AG08395 (cell line): ENCODE results near the gene ANXA8.
"Not testable (repeated sequence)": the region's sequence is repeated elsewhere in the genome, so short reads cannot be mapped to it uniquely, and the experiment has no call there.

ENCODE experiments used
- DNase-seq: peaks from one replicate; pipeline ENCODE4 v3.0.0; 2012; ENCODE audit warnings: mixed read lengths, low spot score

ANXA8 gene

GRCh38 chr10:47462577-47463358 lies 21.1 kb downstream of the ANXA8 start:
- DNase-seq, result not testable (repeated sequence)

GRCh38 chr10:47461261-47461687 lies 22.6 kb downstream of the ANXA8 start:
- not testable (repeated sequence) for DNase-seq

GRCh38 chr10:47458466-47459154 lies 25.3 kb downstream of the ANXA8 start:
- DNase-seq, result peak; percentile 71

- no peak for DNase-seq
Measured at GRCh38 chr10:47457826-47458225, 26.1 kb downstream of the ANXA8 start.

GRCh38 chr10:47457528-47457820 lies 26.4 kb downstream of the ANXA8 start:
- DNase-seq, result no peak

- DNase-seq, result no peak
Measured at GRCh38 chr10:47456794-47457527, 27.0 kb downstream of the ANXA8 start.

GRCh38 chr10:47456079-47456785 lies 27.7 kb downstream of the ANXA8 start:
- no peak for DNase-seq

GRCh38 chr10:47455350-47456078 lies 28.4 kb downstream of the ANXA8 start:
- not testable (repeated sequence) for DNase-seq

GRCh38 chr10:47454780-47455058 lies 29.2 kb downstream of the ANXA8 start:
- DNase-seq, result no peak

GRCh38 chr10:47454008-47454779 lies 29.7 kb downstream of the ANXA8 start:
- no peak for DNase-seq

- no peak for DNase-seq
Measured at GRCh38 chr10:47453141-47454007, 30.5 kb downstream of the ANXA8 start.

GRCh38 chr10:47452495-47453140 lies 31.3 kb downstream of the ANXA8 start:
- no peak for DNase-seq

GRCh38 chr10:47451998-47452494 lies 31.9 kb downstream of the ANXA8 start:
- no peak for DNase-seq

- DNase-seq, result no peak
Measured at GRCh38 chr10:47451273-47451997, 32.5 kb downstream of the ANXA8 start.

- no peak for DNase-seq
Measured at GRCh38 chr10:47450442-47450841, 33.5 kb downstream of the ANXA8 start.

GRCh38 chr10:47449979-47450378 lies 33.9 kb downstream of the ANXA8 start:
- DNase-seq, result no peak

GRCh38 chr10:47449102-47449978 lies 34.6 kb downstream of the ANXA8 start:
- DNase-seq, result no peak

GRCh38 chr10:47447705-47448104 lies 36.2 kb downstream of the ANXA8 start:
- DNase-seq, result no peak
